Ureter (tissue), 1 donor: Measurements from ENCODE around the gene APBA2. TPM values are rescaled to one million over a fixed set of nuclear protein-coding genes. Genes with fewer than 3 reads are reported as not detected.

Experiments
- DNase-seq: peaks from one replicate; pipeline ENCODE4 v3.0.0-alpha.2; 2020; ENCODE audit warnings: low spot score
- total RNA-seq: library from RNA; stranded (reverse); gene quantifications from one replicate; pipeline ENCODE4 v1.2.4, GENCODE V29; 2023
- donor health status: DM: yes; HTN: yes; CAD: no.

Gene APBA2
- total RNA-seq, 1 donor from 2014 or later: 9.5 TPM

GRCh38 chr15:28983432-28984311, 97.9 kb downstream of the APBA2 start:
- no peak for DNase-seq

DNA sequence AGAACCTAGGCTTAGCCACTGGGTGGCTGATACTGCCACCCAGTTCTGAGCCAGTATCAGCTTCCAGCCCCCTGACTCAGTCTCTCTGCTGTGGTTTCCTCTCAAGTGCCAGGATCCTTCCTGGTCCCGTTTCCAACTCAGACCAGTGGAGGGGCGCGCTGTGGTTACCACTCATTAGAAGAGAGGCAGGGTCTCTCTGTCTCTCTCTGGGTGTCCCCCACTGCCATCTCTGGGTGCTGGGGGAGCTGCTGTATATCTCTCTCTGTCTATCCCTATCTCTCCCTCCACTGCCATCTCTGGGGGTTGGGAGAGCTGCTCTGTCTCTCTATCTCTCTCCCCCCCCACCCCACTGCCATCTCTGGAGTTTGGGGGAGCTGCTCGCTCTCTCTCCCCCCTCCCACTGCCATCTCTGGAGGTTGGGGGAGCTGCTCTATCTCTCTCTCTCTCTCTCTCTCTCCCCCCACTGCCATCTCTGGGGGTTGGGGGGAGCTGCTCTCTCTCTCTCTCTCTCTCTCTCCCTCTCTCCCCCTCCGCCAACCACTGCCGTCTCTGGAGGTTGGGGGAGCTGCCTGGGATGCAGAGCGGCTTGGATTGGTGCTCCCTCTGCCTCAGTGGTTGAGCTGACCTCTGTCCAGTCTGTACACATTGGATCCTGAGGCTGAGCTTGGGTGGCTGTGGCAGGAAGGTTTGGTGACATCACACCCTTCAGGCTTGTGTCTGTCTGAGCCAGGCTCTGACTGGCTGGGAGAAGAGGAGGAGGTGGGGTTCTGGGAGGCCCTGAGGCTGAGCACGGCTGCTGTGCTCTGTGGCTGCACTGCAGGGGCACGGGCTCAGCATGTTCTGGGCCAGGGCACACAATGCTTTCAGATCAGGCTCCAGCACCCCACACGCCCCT, 98.9 kb downstream of the APBA2 start:
- DNase-seq: no peak

DNA sequence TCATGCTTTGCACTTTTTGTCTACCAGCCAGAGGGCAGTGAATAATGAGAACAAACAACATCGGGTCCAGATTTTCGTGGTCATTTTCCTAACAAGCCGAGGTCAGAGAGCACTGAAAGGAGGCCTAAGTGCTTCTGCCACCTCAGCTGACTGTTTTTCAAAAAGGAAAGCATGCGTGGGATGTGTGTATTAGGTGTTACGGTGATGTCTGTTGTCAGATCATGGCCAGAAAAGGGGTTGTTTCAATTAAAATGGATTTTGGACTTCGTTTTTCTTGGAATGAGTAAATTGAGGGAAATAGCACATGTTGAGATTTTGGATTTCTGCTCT, 99.5 kb downstream of the APBA2 start:
- DNase-seq: no peak

DNA sequence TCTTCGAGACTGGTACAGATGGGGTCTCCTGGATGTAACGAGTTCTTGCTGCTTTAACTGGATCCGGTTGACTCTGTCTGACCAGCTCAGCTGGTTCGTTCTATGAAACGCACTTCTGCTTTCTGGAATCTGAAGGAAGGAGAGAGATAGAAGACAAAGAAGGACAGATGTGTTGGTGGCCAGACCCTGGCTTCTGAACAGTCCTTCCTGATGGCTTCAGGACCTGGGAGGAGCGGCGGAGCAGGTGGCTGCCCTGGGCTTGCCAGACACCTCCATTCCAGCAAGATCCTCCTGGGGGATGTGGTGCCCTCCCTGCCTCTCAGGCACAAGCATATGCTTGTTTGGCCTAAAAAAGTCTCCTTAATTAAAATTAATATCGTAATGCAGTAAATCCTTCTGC, 99.9 kb downstream of the APBA2 start:
- DNase-seq: no peak

GRCh38 chr15:28986108-28986507, 100.3 kb downstream of the APBA2 start:
- DNase-seq: no peak

GRCh38 chr15:28986726-28987125, 101.0 kb downstream of the APBA2 start:
- no peak for DNase-seq

DNA sequence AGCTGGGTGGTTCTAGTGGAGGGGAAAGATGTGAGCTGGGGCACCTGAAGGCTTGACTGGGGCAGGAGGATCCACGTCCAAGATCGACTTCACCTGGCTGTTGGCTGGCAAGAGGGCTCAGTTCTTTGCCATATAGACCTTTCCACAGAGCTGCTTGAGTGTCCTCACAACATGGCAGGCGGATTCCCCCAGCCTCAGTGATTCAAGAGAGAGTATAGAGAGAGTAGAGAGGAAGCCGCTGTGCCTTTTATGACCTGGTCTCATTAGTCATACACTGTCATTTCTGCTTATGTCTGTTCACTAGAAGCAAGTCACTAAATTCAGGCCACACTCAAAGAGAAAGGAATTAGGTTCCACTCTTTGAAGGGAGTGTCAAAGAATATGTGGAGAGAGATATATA, 101.6 kb downstream of the APBA2 start:
- no peak for DNase-seq

DNA sequence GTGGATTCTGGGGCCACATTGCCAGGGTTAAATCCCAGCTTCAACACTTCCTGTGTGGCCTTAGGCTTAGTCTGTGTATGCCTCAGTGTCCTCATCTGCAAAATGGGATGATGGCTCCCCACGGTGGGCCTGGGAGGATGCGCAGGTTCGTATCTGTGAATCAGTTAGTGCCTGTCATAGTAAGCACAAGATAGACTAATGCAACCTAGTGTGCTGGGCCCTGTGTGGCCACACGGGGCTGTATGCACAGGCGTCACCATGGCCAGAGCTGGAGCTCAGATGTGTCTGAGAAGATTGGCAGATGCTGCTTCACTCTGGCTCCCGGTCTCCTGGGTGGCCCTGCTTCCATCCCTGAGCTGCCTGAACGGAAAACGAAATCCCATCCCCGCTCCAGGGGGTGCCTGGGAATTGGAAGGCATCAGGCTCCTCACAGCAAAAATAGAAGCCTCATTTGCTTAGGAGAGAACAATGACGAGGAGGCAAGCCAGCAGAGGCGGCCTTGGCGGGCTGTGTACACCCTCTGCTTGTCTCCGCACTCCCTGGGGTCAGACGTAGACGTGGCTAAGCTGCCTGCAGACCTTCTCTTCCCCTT, 103.6 kb downstream of the APBA2 start:
- DNase-seq: no peak

GRCh38 chr15:28989896-28990295, 104.1 kb downstream of the APBA2 start:
- no peak for DNase-seq

GRCh38 chr15:28990390-28990789, 104.6 kb downstream of the APBA2 start:
- DNase-seq: no peak

DNA sequence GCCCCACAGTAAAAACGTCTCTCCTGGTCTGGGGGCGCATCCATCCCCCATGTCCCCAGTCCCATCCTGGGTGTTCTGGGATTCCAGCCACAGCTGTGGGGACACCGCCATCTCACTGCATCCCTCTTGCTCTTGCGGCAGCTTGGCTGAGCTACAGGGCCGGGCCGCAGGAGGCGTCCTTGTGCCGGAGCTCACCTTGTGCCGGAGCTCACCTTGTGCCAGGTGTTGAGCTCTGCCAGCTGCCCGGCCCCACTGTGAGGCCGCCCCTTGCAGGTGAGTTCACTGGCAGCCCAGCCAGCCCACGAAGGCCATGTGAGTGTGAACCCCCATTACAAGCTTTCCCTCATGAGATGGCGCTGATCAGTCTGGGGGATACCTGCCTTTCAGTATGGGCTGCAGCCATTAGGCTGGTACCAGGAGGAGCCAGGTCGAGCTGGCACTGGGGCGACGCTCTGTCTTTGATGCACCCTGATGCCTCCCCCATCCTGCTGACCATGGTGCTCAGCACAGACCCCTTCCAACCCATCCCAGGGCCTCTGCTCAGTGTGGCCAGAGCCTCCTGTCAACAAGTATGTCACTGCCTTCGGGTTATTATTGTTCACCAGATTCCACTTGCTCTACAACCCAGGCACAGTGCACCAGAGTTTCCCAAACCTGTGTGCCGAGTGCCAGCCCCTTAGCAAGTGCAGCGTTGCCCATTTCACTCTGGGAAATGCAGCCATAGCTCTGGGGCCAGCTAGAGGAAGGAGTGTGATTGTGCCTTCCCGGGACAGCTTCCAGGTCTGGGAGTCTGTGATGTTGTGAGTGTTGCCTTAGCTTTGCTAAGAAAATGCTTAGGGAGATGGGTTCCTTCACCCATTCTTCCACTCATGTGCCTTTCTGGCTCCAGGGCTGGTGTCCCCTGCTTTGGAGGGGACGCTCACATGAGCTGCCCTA, 105.7 kb downstream of the APBA2 start:
- DNase-seq: no peak

- DNase-seq: no peak
Observed at GRCh38 chr15:28992336-28992864, 106.6 kb downstream of the APBA2 start.

DNA sequence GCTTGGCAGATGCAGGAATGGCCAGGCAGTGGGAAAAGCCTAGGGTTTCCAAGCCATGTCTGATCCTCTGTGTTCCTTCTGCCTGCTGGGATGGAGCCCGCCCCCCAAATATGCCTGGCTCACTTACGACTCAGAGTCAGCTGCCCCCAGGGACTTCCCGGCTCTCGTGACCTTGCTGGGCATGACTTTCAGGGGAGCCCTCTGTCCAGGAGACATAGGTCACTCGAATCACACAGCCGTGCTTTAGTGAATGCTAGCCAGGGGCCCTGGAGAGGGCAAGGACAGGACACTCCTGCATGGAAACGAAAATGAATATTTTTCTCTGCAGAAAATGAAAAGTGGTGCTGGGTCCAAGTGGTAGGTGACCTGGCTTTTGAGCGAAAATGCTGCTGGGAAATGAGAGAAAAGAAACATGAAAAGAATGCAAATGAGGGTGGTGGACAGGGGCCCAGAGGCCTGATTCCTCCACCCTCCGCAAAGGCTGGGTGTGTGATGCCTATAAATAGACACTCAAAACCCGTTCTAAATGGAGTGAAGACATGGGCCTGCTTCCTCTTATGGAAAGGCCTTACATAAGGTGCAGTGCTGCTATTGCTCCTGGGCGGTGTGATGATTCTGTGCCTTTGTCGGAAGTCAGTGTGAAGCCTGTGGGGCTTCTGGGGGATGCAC, 107.4 kb downstream of the APBA2 start:
- DNase-seq: no peak

DNA sequence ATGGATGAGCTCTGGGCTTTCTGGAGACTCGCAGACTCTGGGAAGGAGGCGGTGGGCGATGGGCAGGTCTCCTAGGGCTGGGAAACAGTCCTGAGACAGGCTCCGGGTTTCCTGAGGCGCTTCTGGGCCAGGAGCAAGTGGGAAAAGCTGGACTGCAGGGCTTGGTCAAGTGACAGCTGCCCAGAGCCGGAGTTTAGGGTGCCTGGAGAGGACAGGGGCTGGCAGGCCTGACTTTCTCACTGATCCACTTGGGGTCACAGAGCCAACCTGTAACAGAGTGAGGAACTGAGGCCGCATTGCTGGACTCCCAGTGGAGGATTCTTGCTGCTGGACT, 107.9 kb downstream of the APBA2 start:
- DNase-seq: no peak

GRCh38 chr15:28994142-28994830, 108.5 kb downstream of the APBA2 start:
- DNase-seq: no peak

GRCh38 chr15:28994831-28995596, 109.2 kb downstream of the APBA2 start:
- no peak for DNase-seq

DNA sequence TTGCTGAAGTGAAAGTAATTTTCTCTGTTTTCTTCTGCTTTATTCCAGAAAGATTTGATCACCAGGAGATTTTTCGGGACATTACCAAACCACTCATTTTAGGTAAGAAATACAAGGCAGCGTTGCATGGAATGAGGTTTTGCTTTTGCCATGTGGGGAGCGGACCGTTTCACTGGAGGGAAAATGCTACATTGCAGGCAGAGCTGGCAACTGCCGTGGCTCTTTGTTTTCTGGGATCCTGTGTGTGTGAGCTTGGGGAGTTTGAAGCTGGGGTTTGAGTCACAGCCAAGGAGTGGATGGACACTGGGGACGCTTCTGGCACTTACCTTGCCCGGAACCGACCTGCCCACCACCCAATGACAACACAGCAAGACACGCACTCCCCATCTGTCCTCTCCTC, 109.9 kb downstream of the APBA2 start:
- no peak for DNase-seq

DNA sequence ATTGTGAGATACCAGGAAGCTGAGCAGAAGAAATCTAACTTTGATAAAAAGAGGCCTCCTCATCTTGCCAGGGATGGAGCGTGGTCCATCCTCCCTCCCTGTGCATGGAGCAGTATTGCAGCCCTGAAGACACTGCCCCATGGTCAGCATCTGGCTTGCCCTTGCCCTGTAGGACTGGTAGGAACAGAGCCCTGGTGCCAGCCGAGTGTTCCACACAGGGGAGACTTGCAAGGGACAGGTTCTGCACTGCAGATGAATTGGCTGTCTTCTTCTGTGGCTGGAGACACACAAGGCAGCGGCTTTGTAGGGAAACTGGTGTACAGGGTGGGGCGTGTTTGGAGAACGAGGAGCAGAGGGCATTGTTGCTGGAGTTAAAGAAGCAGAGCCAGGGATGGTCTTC, 110.5 kb downstream of the APBA2 start:
- no peak for DNase-seq

- DNase-seq: no peak
Observed at GRCh38 chr15:28996953-28997352, 111.2 kb downstream of the APBA2 start.
